Uterus (tissue), 4 donors: ENCODE measurements around the gene MICALL1. TPM values are rescaled to one million over a fixed set of nuclear protein-coding genes. Genes with fewer than 3 reads are reported as not detected.
A peak's percentile ranks its signal among the peaks of the same experiment; 100 is the strongest.
"Not testable (repeated sequence)": the region's sequence is repeated elsewhere in the genome, so short reads cannot be mapped to it uniquely, and the experiment has no call there.

Source experiments
- DNase-seq, 2 donors: peaks; one replicate each; pipeline ENCODE4 v3.0.0-alpha.2; 2019 to 2020
- H3K27ac ChIP-seq, 2 donors: fragments of 200-600 bp; sonication (generic); 1 replicate in 1 of 2; 2 replicates in 1 of 2; pipeline ENCODE4 v1.5.1; 2016 to 2018
- H3K27me3 ChIP-seq, 2 donors: fragments of 200-600 bp; sonication (generic); one replicate each; pipeline ENCODE4 v1.5.1; 2018 to 2019; ENCODE audit warnings: control low read depth in 1 of 2
- H3K36me3 ChIP-seq, 2 donors: fragments of 200-600 bp; sonication (generic); one replicate each; pipeline ENCODE4 v1.5.1; 2019; ENCODE audit warnings: control low read depth in 1 of 2
- H3K4me1 ChIP-seq, 2 donors: fragments of 200-600 bp; sonication (generic); one replicate each; pipeline ENCODE4 v1.5.1; 2018 to 2019; ENCODE audit warnings: control low read depth in 1 of 2
- H3K4me3 ChIP-seq, 2 donors: fragments of 200-600 bp; sonication (generic); 1 replicate in 1 of 2; 2 replicates in 1 of 2; pipeline ENCODE4 v1.5.1; 2018 to 2019; ENCODE audit warnings: mild to moderate bottlenecking in 1 of 2
- H3K9me3 ChIP-seq, 2 donors: fragments of 200-600 bp; sonication (generic); one replicate each; pipeline ENCODE4 v1.5.1; 2019; ENCODE audit warnings: control low read depth in 1 of 2
- CTCF ChIP-seq, 4 experiments: fragments of 200-600 bp in 2 of 4; fragments of 450-650 bp in 2 of 4; sonication (generic) in 2 of 4; IDR thresholded peaks; one replicate each; pipeline ENCODE4 v1.5.1; 2016 to 2019; ENCODE audit warnings: antibody characterized with exemption in 4 of 4, mild to moderate bottlenecking in 2 of 4, moderate library complexity in 1 of 4
- POLR2A ChIP-seq, 2 donors: fragments of 450-650 bp; IDR thresholded peaks; one replicate each; pipeline ENCODE4 v1.6.1; 2016; ENCODE audit warnings: antibody characterized with exemption in 2 of 2, mild to moderate bottlenecking in 1 of 2, moderate library complexity in 1 of 2
- intact Hi-C: fragments of 100-400 bp; cut with DNase I; formaldehyde crosslinking; loops from one replicate; pipeline ENCODE4 v1.15.1; 2023; ENCODE audit warnings: low total_unique reads
- total RNA-seq, 4 donors: library from RNA; depleted of rRNA in 3 of 4; stranded (reverse); fragments of >200 nt in 3 of 4; gene quantifications; one replicate each; pipeline versions ENCODE4 v1.1.0 to v1.2.4, GENCODE V29; 2014 to 2023
- donor health status: DM: yes; HTN: yes; CAD: no.

MICALL1 gene
- total RNA-seq, 4 donors from 2014 or later = 7.4 to 96.6 (median 46.6) TPM

GRCh38 chr22:37953062-37953436 is 47.0 kb downstream of the MICALL1 start:
- no peak for TF ChIP-seq POLR2A (IDR thresholded peaks at IDR 0.05)
- no peak for TF ChIP-seq CTCF (IDR thresholded peaks at IDR 0.05)
- Histone ChIP-seq H3K4me1 (peaks cover 0 to 12% of the 10 kb centered on the region in 2 donors), H3K27ac (peak overlapping the region in 1 of 2 donors; percentile 55), H3K9me3 (no peaks in the 10 kb centered on the region), H3K4me3 (peak overlapping the region; percentile 86 to 90), H3K36me3 (no peaks in the 10 kb centered on the region), H3K27me3 (no peaks in the 10 kb centered on the region)
- intact Hi-C loops = no loop called here
- peak in 1 of 2 donors; percentile 36 for DNase-seq

GRCh38 chr22:37953437-37954179 is 47.5 kb downstream of the MICALL1 start, which contains the start of the genes C22orf23 and POLR2F:
Gene C22orf23, minus strand, starts transcription at chr22:37953601. Its CDS starts 452 bp downstream, at chr22:37953149.
Gene POLR2F, plus strand, starts transcription at chr22:37953699. Its CDS starts 89 bp downstream, at chr22:37953788.
- DNase-seq = peak; percentile 95 to 96
- peaks cover 0 to 12% of the 10 kb centered on the region in 2 donors for H3K4me1 ChIP-seq
- H3K4me3 ChIP-seq = peak within 1 kb of the TSS; percentile 86 to 90
- H3K27me3 ChIP-seq = no peaks in the 10 kb centered on the region
- H3K27ac ChIP-seq = peak within 1 kb of the TSS; percentile 55 to 75
- intact Hi-C loops = no loop called here
- no peaks in the 10 kb centered on the region for H3K9me3 ChIP-seq
- no peaks in the 10 kb centered on the region for H3K36me3 ChIP-seq
- TF ChIP-seq POLR2A (IDR thresholded peaks at IDR 0.05) = peak in 1 of 2 donors; percentile 69
- TF ChIP-seq CTCF (IDR thresholded peaks at IDR 0.05) = peak in 1 of 4 experiments; percentile 36

- DNase-seq = no peak
- peak overlapping the region in 1 of 2 donors; percentile 90 for H3K4me3 ChIP-seq
- no peak overlapping the region for H3K27ac ChIP-seq
- intact Hi-C loops = no loop called here
- peaks cover 0 to 12% of the 10 kb centered on the region in 2 donors for H3K4me1 ChIP-seq
- H3K36me3 ChIP-seq = no peaks in the 10 kb centered on the region
- H3K9me3 ChIP-seq = no peaks in the 10 kb centered on the region
- TF ChIP-seq CTCF (IDR thresholded peaks at IDR 0.05) (no peak), POLR2A (IDR thresholded peaks at IDR 0.05) (no peak)
- no peaks in the 10 kb centered on the region for H3K27me3 ChIP-seq
These were observed 48.6 kb downstream of the MICALL1 start for GRCh38 chr22:37954686-37955085.

- H3K27ac ChIP-seq, H3K4me3 ChIP-seq, H3K9me3 ChIP-seq, DNase-seq, intact Hi-C loops, H3K36me3 ChIP-seq, H3K27me3 ChIP-seq: not testable (repeated sequence)
- peaks cover 0 to 12% of the 10 kb centered on the region in 2 donors for H3K4me1 ChIP-seq
These were observed 49.8 kb downstream of the MICALL1 start for GRCh38 chr22:37955825-37956397.

GRCh38 chr22:37957232-37957631 is 51.1 kb downstream of the MICALL1 start:
- no peak for DNase-seq
- intact Hi-C loops = no loop called here
- no peaks in the 10 kb centered on the region for H3K36me3 ChIP-seq
- no peak overlapping the region for H3K27ac ChIP-seq
- H3K27me3 ChIP-seq = no peaks in the 10 kb centered on the region
- TF ChIP-seq CTCF (IDR thresholded peaks at IDR 0.05) = no peak
- no peak for TF ChIP-seq POLR2A (IDR thresholded peaks at IDR 0.05)
- no peak overlapping the region for H3K4me3 ChIP-seq
- no peaks in the 10 kb centered on the region for H3K9me3 ChIP-seq
- peaks cover 0 to 12% of the 10 kb centered on the region in 2 donors for H3K4me1 ChIP-seq
